ENCODE measurements around the gene MSH3. TPM values are rescaled to one million over a fixed set of nuclear protein-coding genes. Genes with fewer than 3 reads are reported as not detected.

Gene MSH3
- total RNA-seq, 1 experiment from 2014 or later: 17.2 TPM

GRCh38 chr5:80916676-80917075, 262.2 kb downstream of the MSH3 start:
- H3K4me1 Mint-ChIP-seq (ENCODE audit: low read depth, unreplicated experiment): peaks cover 29% of the 10 kb centered on the region
- DNase-seq: no peak
- H3K27me3 Mint-ChIP-seq (ENCODE audit: unreplicated experiment): no peaks in the 10 kb centered on the region
- intact Hi-C loops (cut with micrococcal nuclease; ENCODE audit: unreplicated experiment): no loop called here
- no peak overlapping the region for H3K27ac Mint-ChIP-seq (ENCODE audit: unreplicated experiment)
- no TSS peak for BruUV-seq (replicated peaks)
- no peak for TF ChIP-seq CTCF (IDR thresholded peaks at IDR 0.05; ENCODE audit: unreplicated experiment)
- no peaks in the 10 kb centered on the region for H3K36me3 Mint-ChIP-seq (ENCODE audit: insufficient read depth, unreplicated experiment)
- H3K9me3 Mint-ChIP-seq (ENCODE audit: low read depth, unreplicated experiment): no peaks in the 10 kb centered on the region
- H3K4me3 Mint-ChIP-seq (ENCODE audit: low read depth, unreplicated experiment): no peak overlapping the region
- CTCF ChIA-PET: interaction anchor here (0.7 kb wide), 1 partner anchor 82 kb away, joined by 3 read pairs; no protein-coding TSS in a partner anchor

- Mint-ChIP-seq H3K4me1 (ENCODE audit: low read depth, unreplicated experiment) (peaks cover 29% of the 10 kb centered on the region), H3K36me3 (ENCODE audit: insufficient read depth, unreplicated experiment) (no peaks in the 10 kb centered on the region), H3K4me3 (ENCODE audit: low read depth, unreplicated experiment) (no peak overlapping the region), H3K9me3 (ENCODE audit: low read depth, unreplicated experiment) (no peaks in the 10 kb centered on the region), H3K27me3 (ENCODE audit: unreplicated experiment) (no peaks in the 10 kb centered on the region), H3K27ac (ENCODE audit: unreplicated experiment) (no peak overlapping the region)
- no TSS peak for BruUV-seq (replicated peaks)
- intact Hi-C loops (cut with micrococcal nuclease; ENCODE audit: unreplicated experiment): no loop called here
- CTCF ChIA-PET: interaction anchor here (0.6 kb wide), 1 partner anchor 1832 kb away, joined by 4 read pairs; no protein-coding TSS in a partner anchor
- TF ChIP-seq CTCF (IDR thresholded peaks at IDR 0.05; ENCODE audit: unreplicated experiment): no peak
- DNase-seq: no peak
Observed at GRCh38 chr5:80917631-80918030, 263.2 kb downstream of the MSH3 start.

GRCh38 chr5:80919678-80920196, 265.3 kb downstream of the MSH3 start:
- H3K4me1 Mint-ChIP-seq (ENCODE audit: low read depth, unreplicated experiment): peaks cover 29% of the 10 kb centered on the region
- H3K27ac Mint-ChIP-seq (ENCODE audit: unreplicated experiment): peak overlapping the region; percentile 22
- CTCF ChIA-PET: interaction anchor here (0.7 to 1.5 kb wide), 4 partner anchors 20 to 326 kb away, joined by 3 to 4 read pairs (median 3); no protein-coding TSS in a partner anchor
- BruUV-seq (replicated peaks): no TSS peak
- no peaks in the 10 kb centered on the region for H3K36me3 Mint-ChIP-seq (ENCODE audit: insufficient read depth, unreplicated experiment)
- H3K27me3 Mint-ChIP-seq (ENCODE audit: unreplicated experiment): no peaks in the 10 kb centered on the region
- intact Hi-C loops (cut with micrococcal nuclease; ENCODE audit: unreplicated experiment): loop anchor here (2.0 to 10.0 kb wide), 2 partner anchors 67 to 205 kb away; no protein-coding TSS in a partner anchor
- no peak for TF ChIP-seq CTCF (IDR thresholded peaks at IDR 0.05; ENCODE audit: unreplicated experiment)
- no peak overlapping the region for H3K4me3 Mint-ChIP-seq (ENCODE audit: low read depth, unreplicated experiment)
- H3K9me3 Mint-ChIP-seq (ENCODE audit: low read depth, unreplicated experiment): no peaks in the 10 kb centered on the region
- no peak for DNase-seq

- no peaks in the 10 kb centered on the region for H3K36me3 Mint-ChIP-seq (ENCODE audit: insufficient read depth, unreplicated experiment)
- TF ChIP-seq CTCF (IDR thresholded peaks at IDR 0.05; ENCODE audit: unreplicated experiment): no peak
- no peak overlapping the region for H3K4me3 Mint-ChIP-seq (ENCODE audit: low read depth, unreplicated experiment)
- peak overlapping the region; percentile 22 for H3K27ac Mint-ChIP-seq (ENCODE audit: unreplicated experiment)
- CTCF ChIA-PET: interaction anchor here (0.7 to 1.5 kb wide), 4 partner anchors 21 to 325 kb away, joined by 3 to 4 read pairs (median 3); no protein-coding TSS in a partner anchor
- intact Hi-C loops (cut with micrococcal nuclease; ENCODE audit: unreplicated experiment): loop anchor here (2.0 to 10.0 kb wide), 2 partner anchors 68 to 206 kb away; no protein-coding TSS in a partner anchor
- H3K4me1 Mint-ChIP-seq (ENCODE audit: low read depth, unreplicated experiment): peaks cover 29% of the 10 kb centered on the region
- BruUV-seq (replicated peaks): no TSS peak
- peak; percentile 46 for DNase-seq
- no peaks in the 10 kb centered on the region for H3K9me3 Mint-ChIP-seq (ENCODE audit: low read depth, unreplicated experiment)
- H3K27me3 Mint-ChIP-seq (ENCODE audit: unreplicated experiment): no peaks in the 10 kb centered on the region
Observed at GRCh38 chr5:80920333-80920732, 265.9 kb downstream of the MSH3 start.

Data from Calu3 (cell line).